Measurements from ENCODE around the gene BTC.
"Not testable (repeated sequence)": the region's sequence is repeated elsewhere in the genome, so short reads cannot be mapped to it uniquely, and the experiment has no call there.

Gene BTC

GRCh38 chr4:74757136-74757535 is 37.2 kb downstream of the BTC start:
- no peak for DNase-seq

- no peak for DNase-seq
Measured at GRCh38 chr4:74755486-74755885, 38.8 kb downstream of the BTC start.

GRCh38 chr4:74754218-74754617 is 40.1 kb downstream of the BTC start:
- no peak for DNase-seq

GRCh38 chr4:74752798-74753197 is 41.5 kb downstream of the BTC start:
- no peak for DNase-seq

- DNase-seq = no peak
Measured at GRCh38 chr4:74751856-74752255, 42.5 kb downstream of the BTC start.

GRCh38 chr4:74751247-74751646 is 43.1 kb downstream of the BTC start:
- DNase-seq = no peak

- no peak for DNase-seq
Measured at GRCh38 chr4:74742185-74742584, 52.1 kb downstream of the BTC start.

- no peak for DNase-seq
Measured at GRCh38 chr4:74738464-74739143, 55.7 kb downstream of the BTC start.

- no peak for DNase-seq
Measured at GRCh38 chr4:74734995-74735394, 59.3 kb downstream of the BTC start.

GRCh38 chr4:74733756-74734155 is 60.6 kb downstream of the BTC start:
- no peak for DNase-seq

- DNase-seq = no peak
Measured at GRCh38 chr4:74724979-74725378, 69.3 kb downstream of the BTC start.

- DNase-seq = no peak
Measured at GRCh38 chr4:74716436-74716765, 77.9 kb downstream of the BTC start.

- DNase-seq = no peak
Measured at GRCh38 chr4:74715706-74716435, 78.5 kb downstream of the BTC start.

- no peak for DNase-seq
Measured at GRCh38 chr4:74714611-74715130, 79.7 kb downstream of the BTC start.

- DNase-seq = not testable (repeated sequence)
Measured at GRCh38 chr4:74708135-74708534, 86.2 kb downstream of the BTC start.

Data from AML-193 (cell line).